ENCODE results near the gene ADAMTSL3.

The ADAMTSL3 gene

GRCh38 chr15:83653639-83654378 lies at the start of gene ADAMTSL3:
Gene ADAMTSL3, plus strand, starts transcription at chr15:83654123. Its CDS starts 1,639 bp downstream, at chr15:83655762.
- Histone ChIP-seq H3K4me3 (ENCODE audit: severe bottlenecking) (peak within 1 kb of the TSS; percentile 44), H3K4me1 (ENCODE audit: insufficient read depth, poor library complexity, severe bottlenecking) (no peaks in the 10 kb centered on the region), H3K36me3 (ENCODE audit: low read depth) (no peaks in the 10 kb centered on the region), H3K27me3 (ENCODE audit: insufficient read depth, poor library complexity, severe bottlenecking) (peaks cover 23% of the 10 kb centered on the region), H3K27ac (ENCODE audit: poor library complexity, severe bottlenecking) (no peak within 1 kb of the TSS), H3K9me3 (ENCODE audit: severe bottlenecking) (no peaks in the 10 kb centered on the region)
- peak; percentile 42 for TF ChIP-seq CTCF (IDR thresholded peaks at IDR 0.05; ENCODE audit: poor library complexity, severe bottlenecking)
- peak; percentile 65 for ATAC-seq (ENCODE audit: low read depth)
- no peak for DNase-seq (ENCODE audit: low spot score)

DNA sequence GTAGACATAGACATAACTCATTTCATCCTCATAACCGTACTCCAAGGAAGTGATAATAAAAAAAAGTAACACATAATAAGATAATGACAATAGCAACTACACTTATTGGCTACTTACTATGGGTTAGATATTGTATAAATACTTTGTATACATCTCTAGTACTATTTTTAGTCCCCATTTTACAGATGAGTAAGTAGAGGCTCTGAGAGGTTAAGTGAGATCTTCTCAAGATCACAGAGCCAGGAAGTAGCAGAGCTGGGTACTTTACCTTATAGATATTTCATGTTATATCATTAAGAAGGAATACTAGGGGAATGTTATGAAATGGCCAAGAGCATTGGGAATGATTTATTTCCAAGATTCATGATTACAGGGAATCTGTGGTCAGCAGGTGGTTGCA lies 49.4 kb upstream of the ADAMTSL3 start:
- TF ChIP-seq CTCF (IDR thresholded peaks at IDR 0.05; ENCODE audit: poor library complexity, severe bottlenecking) = no peak
- Histone ChIP-seq H3K4me3 (ENCODE audit: severe bottlenecking) (no peak overlapping the region), H3K36me3 (ENCODE audit: low read depth) (no peaks in the 10 kb centered on the region), H3K4me1 (ENCODE audit: insufficient read depth, poor library complexity, severe bottlenecking) (peaks cover 9% of the 10 kb centered on the region), H3K9me3 (ENCODE audit: severe bottlenecking) (no peaks in the 10 kb centered on the region), H3K27me3 (ENCODE audit: insufficient read depth, poor library complexity, severe bottlenecking) (no peaks in the 10 kb centered on the region), H3K27ac (ENCODE audit: poor library complexity, severe bottlenecking) (no peak overlapping the region)
- DNase-seq (ENCODE audit: low spot score) (no peak), ATAC-seq (ENCODE audit: low read depth) (no peak)

GRCh38 chr15:83605111-83605945 lies 48.6 kb upstream of the ADAMTSL3 start:
- Histone ChIP-seq H3K36me3 (ENCODE audit: low read depth) (no peaks in the 10 kb centered on the region), H3K4me3 (ENCODE audit: severe bottlenecking) (no peak overlapping the region), H3K4me1 (ENCODE audit: insufficient read depth, poor library complexity, severe bottlenecking) (peaks cover 9% of the 10 kb centered on the region), H3K27ac (ENCODE audit: poor library complexity, severe bottlenecking) (no peak overlapping the region), H3K9me3 (ENCODE audit: severe bottlenecking) (no peaks in the 10 kb centered on the region), H3K27me3 (ENCODE audit: insufficient read depth, poor library complexity, severe bottlenecking) (no peaks in the 10 kb centered on the region)
- no peak for TF ChIP-seq CTCF (IDR thresholded peaks at IDR 0.05; ENCODE audit: poor library complexity, severe bottlenecking)
- ATAC-seq (ENCODE audit: low read depth) = no peak
- no peak for DNase-seq (ENCODE audit: low spot score)

- Histone ChIP-seq H3K27ac (ENCODE audit: poor library complexity, severe bottlenecking) (no peak overlapping the region), H3K4me1 (ENCODE audit: insufficient read depth, poor library complexity, severe bottlenecking) (no peaks in the 10 kb centered on the region), H3K4me3 (ENCODE audit: severe bottlenecking) (no peak overlapping the region), H3K27me3 (ENCODE audit: insufficient read depth, poor library complexity, severe bottlenecking) (no peaks in the 10 kb centered on the region), H3K9me3 (ENCODE audit: severe bottlenecking) (no peaks in the 10 kb centered on the region), H3K36me3 (ENCODE audit: low read depth) (no peaks in the 10 kb centered on the region)
- no peak for ATAC-seq (ENCODE audit: low read depth)
- no peak for DNase-seq (ENCODE audit: low spot score)
- no peak for TF ChIP-seq CTCF (IDR thresholded peaks at IDR 0.05; ENCODE audit: poor library complexity, severe bottlenecking)
These were observed 43.8 kb upstream of the ADAMTSL3 start for GRCh38 chr15:83610132-83610531.
